GM18526 (cell line): ENCODE results near the gene MAPK8IP2.

Source experiments
- POLR2A ChIP-seq: IDR thresholded peaks from 3 replicates; pipeline ENCODE4 v1.6.1; 2011; ENCODE audit not compliant: insufficient read length; ENCODE audit errors: extremely low read depth

Gene MAPK8IP2

DNA sequence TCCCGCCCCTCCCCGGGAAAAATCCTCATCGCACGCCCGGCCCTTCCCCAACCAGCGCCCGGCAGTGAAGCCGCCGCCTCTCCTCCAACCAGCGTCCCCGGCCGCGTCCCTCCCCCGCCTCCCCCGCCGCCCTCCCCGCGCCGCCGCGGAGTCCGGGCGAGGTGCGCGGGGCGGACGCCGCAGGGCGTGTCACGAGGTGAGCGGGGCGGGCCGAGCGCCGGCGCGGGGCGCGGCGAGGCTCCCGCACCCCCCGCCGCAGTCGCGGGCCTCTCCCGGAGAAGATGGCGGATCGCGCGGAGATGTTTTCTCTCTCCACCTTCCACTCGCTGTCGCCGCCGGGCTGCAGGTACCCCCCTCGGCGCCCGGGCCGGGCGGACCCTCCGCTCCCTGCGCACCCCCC lies at the start of gene MAPK8IP2:
TSS of gene MAPK8IP2 (plus strand) at position 256 of the 400 bp plus-strand sequence. CDS start at position 282, 26 bp downstream.
- no peak for TF ChIP-seq POLR2A

DNA sequence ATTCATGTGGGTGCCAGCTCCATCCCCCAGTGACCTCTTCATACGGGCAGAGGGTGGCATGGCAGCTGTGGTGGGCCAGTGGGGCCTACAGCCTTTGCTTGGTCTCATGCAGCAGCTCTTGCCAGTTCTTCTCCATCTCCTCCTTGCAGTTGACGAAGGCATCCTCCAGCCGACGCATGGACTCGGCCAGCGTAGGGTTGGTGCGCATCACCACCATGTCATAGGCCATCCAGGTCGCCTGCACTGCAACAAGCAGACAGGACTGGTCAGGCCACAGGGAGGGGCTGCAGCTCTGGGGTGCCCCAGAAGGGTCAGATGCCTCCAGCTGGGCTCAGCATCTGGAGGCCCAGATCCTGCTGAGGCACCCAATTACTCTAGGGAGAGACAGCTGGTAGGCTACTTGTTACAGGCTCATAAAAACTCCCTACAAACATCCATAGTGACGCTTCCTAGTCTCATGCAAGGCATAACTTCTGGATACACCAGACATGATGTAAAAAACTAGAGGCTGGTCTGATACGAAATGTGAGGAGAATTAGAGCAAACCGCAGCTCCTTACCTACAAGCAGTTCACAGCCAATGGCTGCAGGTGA lies 49.3 kb upstream of the MAPK8IP2 start:
- TF ChIP-seq POLR2A: no peak

- TF ChIP-seq POLR2A: no peak
Measured at GRCh38 chr22:50553310-50553709, 47.3 kb upstream of the MAPK8IP2 start.

- TF ChIP-seq POLR2A: no peak
Measured at GRCh38 chr22:50556703-50557102, 43.9 kb upstream of the MAPK8IP2 start.

DNA sequence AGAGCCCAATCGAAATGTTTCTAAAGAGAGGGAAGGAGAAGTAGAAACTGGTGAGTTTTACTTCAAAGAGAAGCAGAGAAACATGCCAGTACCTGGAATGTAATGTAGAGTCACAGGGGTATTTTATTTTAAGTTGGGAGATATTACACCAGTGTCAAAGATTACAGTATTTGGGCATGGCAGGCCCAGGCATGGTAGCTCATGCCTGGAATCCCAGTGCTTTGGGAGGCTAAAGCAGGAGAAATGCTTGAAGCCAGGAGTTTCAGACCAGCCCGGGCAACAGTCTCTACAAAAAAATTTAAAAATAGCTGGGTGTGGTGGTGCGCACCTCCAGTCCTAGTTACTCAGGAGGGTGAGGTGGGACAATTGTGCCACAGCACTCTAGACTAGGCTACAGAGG lies 40.6 kb upstream of the MAPK8IP2 start:
- no peak for TF ChIP-seq POLR2A

GRCh38 chr22:50561401-50562358 lies 38.9 kb upstream of the MAPK8IP2 start:
- no peak for TF ChIP-seq POLR2A

GRCh38 chr22:50562523-50563412 lies 37.8 kb upstream of the MAPK8IP2 start, which contains the start of gene SYCE3:
Gene SYCE3, minus strand, starts transcription at chr22:50562919. Its CDS starts 6,514 bp downstream, at chr22:50556405.
- peak; percentile 61 for TF ChIP-seq POLR2A

GRCh38 chr22:50563413-50564160 lies 37.0 kb upstream of the MAPK8IP2 start:
- TF ChIP-seq POLR2A: no peak

GRCh38 chr22:50564289-50564688 lies 36.3 kb upstream of the MAPK8IP2 start:
- no peak for TF ChIP-seq POLR2A

DNA sequence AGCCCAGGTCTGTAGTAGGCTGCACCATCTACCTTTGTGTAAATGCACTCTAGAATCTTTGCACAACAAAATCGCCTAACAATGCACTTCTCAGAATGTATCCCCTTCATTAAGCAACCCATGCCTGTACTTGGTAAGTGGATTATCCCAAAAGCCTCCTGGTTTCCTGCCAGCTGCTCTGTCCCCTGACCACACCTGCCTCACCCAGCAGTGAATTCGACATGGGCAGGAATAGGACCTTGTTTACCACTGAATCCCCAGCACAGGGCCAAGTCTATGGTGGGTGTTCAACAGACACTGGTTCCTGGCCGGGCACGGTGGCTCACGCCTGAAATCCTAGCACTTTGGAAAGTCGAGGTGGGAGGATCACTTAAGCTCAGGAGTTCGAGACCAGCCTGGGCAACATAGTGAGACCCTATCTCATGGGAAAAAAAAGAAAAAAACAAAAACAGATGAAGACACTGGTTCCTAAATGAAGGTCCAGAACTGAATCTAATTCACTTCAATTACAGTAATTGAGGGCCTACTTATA lies 32.8 kb upstream of the MAPK8IP2 start:
- no peak for TF ChIP-seq POLR2A

- no peak for TF ChIP-seq POLR2A
Measured at GRCh38 chr22:50568626-50569025, 32.0 kb upstream of the MAPK8IP2 start.

DNA sequence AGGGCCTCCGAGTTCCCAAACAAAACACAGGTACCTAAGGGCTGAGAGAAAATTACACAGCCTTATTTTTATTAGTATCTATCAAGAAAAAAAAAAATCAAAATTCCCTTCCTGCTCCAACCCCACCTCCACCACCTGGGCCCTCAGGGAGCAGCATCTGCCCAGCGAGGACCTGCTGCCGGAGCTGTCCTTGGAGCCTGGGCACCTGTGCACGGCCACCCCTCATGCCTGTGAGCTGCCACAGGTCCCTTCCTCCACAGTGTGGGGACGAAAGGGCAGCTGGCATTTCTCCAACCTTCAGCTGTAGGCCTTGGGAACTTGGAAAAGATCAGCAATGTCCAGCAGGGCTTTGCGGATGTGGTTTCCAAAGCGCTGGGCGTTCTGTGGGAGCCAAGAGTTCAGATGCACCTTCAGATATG lies 31.5 kb upstream of the MAPK8IP2 start:
- TF ChIP-seq POLR2A: no peak

GRCh38 chr22:50569896-50570535 lies 30.6 kb upstream of the MAPK8IP2 start:
- TF ChIP-seq POLR2A: no peak

DNA sequence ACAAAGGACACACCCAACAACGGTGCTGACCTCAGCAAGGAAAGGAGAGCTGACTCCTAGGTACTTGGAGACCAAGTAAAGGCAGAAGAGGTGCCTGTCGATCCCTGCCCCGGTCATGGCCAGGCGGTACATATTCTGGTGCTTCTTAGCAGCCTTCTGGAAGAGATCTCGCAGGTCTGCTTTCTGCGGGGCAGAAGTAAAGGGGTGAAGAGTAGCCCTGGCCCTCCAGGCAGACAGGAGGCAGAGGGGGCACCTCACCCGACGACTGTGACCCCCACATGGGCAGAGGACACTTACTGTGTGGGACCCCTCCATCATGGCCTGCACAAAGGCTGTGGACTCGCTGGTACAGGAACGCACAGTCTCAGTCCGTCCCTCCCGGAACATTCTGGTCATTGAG lies 29.7 kb upstream of the MAPK8IP2 start:
- TF ChIP-seq POLR2A: no peak
